IgD-negative memory B cell (primary cell): ENCODE results near the gene COA5. TPM values are rescaled to one million over a fixed set of nuclear protein-coding genes. Genes with fewer than 3 reads are reported as not detected.

Source experiments
- H3K27ac Mint-ChIP-seq, 3 donors: one replicate each; pipeline ENCODE4 v1.8.0; 2020 to 2022; ENCODE audit warnings: mild to moderate bottlenecking in 3 of 3, mixed read lengths in 3 of 3, moderate library complexity in 1 of 3
- H3K27me3 Mint-ChIP-seq: one replicate; pipeline ENCODE4 v1.8.0; 2021; ENCODE audit warnings: mixed read lengths
- H3K36me3 Mint-ChIP-seq: one replicate; pipeline ENCODE4 v1.8.0; 2020; ENCODE audit warnings: mild to moderate bottlenecking, mixed read lengths
- H3K4me1 Mint-ChIP-seq, 3 donors: one replicate each; pipeline ENCODE4 v1.8.0; 2020 to 2022; ENCODE audit warnings: mixed read lengths in 3 of 3, mild to moderate bottlenecking in 1 of 3
- H3K4me3 Mint-ChIP-seq, 4 donors: one replicate each; pipeline ENCODE4 v1.8.0; 2020 to 2022; ENCODE audit warnings: mild to moderate bottlenecking in 4 of 4, mixed read lengths in 4 of 4, moderate library complexity in 3 of 4
- H3K9me3 Mint-ChIP-seq, 3 donors: one replicate each; pipeline ENCODE4 v1.8.0; 2020 to 2021; ENCODE audit warnings: mixed read lengths in 3 of 3, mild to moderate bottlenecking in 1 of 3
- polyA plus RNA-seq: library from polyadenylated mRNA; unstranded; fragments of 300-500 nt; fragmentation: Illumina TruSeq; gene quantifications from one replicate; pipeline ENCODE4 v1.2.3, GENCODE V29; 2021

COA5 gene
- polyA plus RNA-seq, 1 donor from 2014 or later: 34.0 TPM

- Mint-ChIP-seq H3K27me3 (no peaks in the 10 kb centered on the region), H3K4me1 (no peaks in the 10 kb centered on the region), H3K4me3 (no peak overlapping the region), H3K36me3 (peaks cover 2% of the 10 kb centered on the region), H3K9me3 (peaks cover 0 to 4% (median 2%) of the 10 kb centered on the region in 3 donors), H3K27ac (no peak overlapping the region)
These were observed 19.4 kb downstream of the COA5 start for GRCh38 chr2:98588880-98589431.

- no peaks in the 10 kb centered on the region for H3K9me3 Mint-ChIP-seq
- H3K27ac Mint-ChIP-seq: no peak overlapping the region
- no peaks in the 10 kb centered on the region for H3K27me3 Mint-ChIP-seq
- H3K4me3 Mint-ChIP-seq: no peak overlapping the region
- H3K4me1 Mint-ChIP-seq: no peaks in the 10 kb centered on the region
- H3K36me3 Mint-ChIP-seq: no peaks in the 10 kb centered on the region
These were observed 21.7 kb downstream of the COA5 start for GRCh38 chr2:98586551-98587140.

GRCh38 chr2:98585386-98585785 lies 22.9 kb downstream of the COA5 start:
- no peaks in the 10 kb centered on the region for H3K27me3 Mint-ChIP-seq
- no peak overlapping the region for H3K27ac Mint-ChIP-seq

GRCh38 chr2:98583816-98584618 lies 24.3 kb downstream of the COA5 start:
- Mint-ChIP-seq H3K4me1 (peaks cover 0 to 8% (median 6%) of the 10 kb centered on the region in 3 donors), H3K27ac (no peak overlapping the region), H3K27me3 (no peaks in the 10 kb centered on the region), H3K9me3 (no peaks in the 10 kb centered on the region), H3K4me3 (no peak overlapping the region), H3K36me3 (no peaks in the 10 kb centered on the region)

More at GRCh38 chr2:98585386-98585785, 22.9 kb downstream of the COA5 start:
- H3K36me3 Mint-ChIP-seq: no peaks in the 10 kb centered on the region
- peaks cover 0 to 8% (median 6%) of the 10 kb centered on the region in 3 donors for H3K4me1 Mint-ChIP-seq
- H3K9me3 Mint-ChIP-seq: no peaks in the 10 kb centered on the region
- no peak overlapping the region for H3K4me3 Mint-ChIP-seq

GRCh38 chr2:98583276-98583675 lies 25.0 kb downstream of the COA5 start:
- H3K27ac Mint-ChIP-seq: no peak overlapping the region
- H3K4me3 Mint-ChIP-seq: no peak overlapping the region
- H3K27me3 Mint-ChIP-seq: no peaks in the 10 kb centered on the region
- H3K4me1 Mint-ChIP-seq: peaks cover 0 to 8% (median 6%) of the 10 kb centered on the region in 3 donors
- no peaks in the 10 kb centered on the region for H3K9me3 Mint-ChIP-seq
- no peaks in the 10 kb centered on the region for H3K36me3 Mint-ChIP-seq

- Mint-ChIP-seq H3K4me1 (peaks cover 0 to 8% (median 6%) of the 10 kb centered on the region in 3 donors), H3K9me3 (no peaks in the 10 kb centered on the region), H3K27ac (no peak overlapping the region), H3K4me3 (no peak overlapping the region), H3K36me3 (peaks cover 3% of the 10 kb centered on the region), H3K27me3 (no peaks in the 10 kb centered on the region)
These were observed 25.8 kb downstream of the COA5 start for GRCh38 chr2:98582523-98582922.

GRCh38 chr2:98580656-98581284 lies 27.5 kb downstream of the COA5 start:
- Mint-ChIP-seq H3K4me1 (peaks cover 0 to 8% (median 6%) of the 10 kb centered on the region in 3 donors), H3K4me3 (peak overlapping the region in 1 of 4 donors; percentile 60), H3K27me3 (no peaks in the 10 kb centered on the region), H3K36me3 (peaks cover 6% of the 10 kb centered on the region), H3K9me3 (no peaks in the 10 kb centered on the region), H3K27ac (peak overlapping the region in 1 of 3 donors; percentile 92)

- peaks cover 0 to 8% (median 6%) of the 10 kb centered on the region in 3 donors for H3K4me1 Mint-ChIP-seq
- H3K4me3 Mint-ChIP-seq: no peak overlapping the region
- no peaks in the 10 kb centered on the region for H3K9me3 Mint-ChIP-seq
- H3K27ac Mint-ChIP-seq: no peak overlapping the region
- no peaks in the 10 kb centered on the region for H3K27me3 Mint-ChIP-seq
- peaks cover 6% of the 10 kb centered on the region for H3K36me3 Mint-ChIP-seq
These were observed 28.4 kb downstream of the COA5 start for GRCh38 chr2:98579926-98580325.

GRCh38 chr2:98578231-98578630 lies 30.1 kb downstream of the COA5 start:
- H3K27ac Mint-ChIP-seq: no peak overlapping the region
- H3K36me3 Mint-ChIP-seq: peaks cover 6% of the 10 kb centered on the region
- H3K4me3 Mint-ChIP-seq: no peak overlapping the region
- no peaks in the 10 kb centered on the region for H3K27me3 Mint-ChIP-seq
- H3K9me3 Mint-ChIP-seq: no peaks in the 10 kb centered on the region
- peaks cover 0 to 8% (median 6%) of the 10 kb centered on the region in 3 donors for H3K4me1 Mint-ChIP-seq

- Mint-ChIP-seq H3K36me3 (peaks cover 6% of the 10 kb centered on the region), H3K4me1 (peaks cover 0 to 8% (median 6%) of the 10 kb centered on the region in 3 donors), H3K27ac (no peak overlapping the region)
These were observed 31.0 kb downstream of the COA5 start for GRCh38 chr2:98577313-98577712.

GRCh38 chr2:98576666-98577312 lies 31.5 kb downstream of the COA5 start:
- Mint-ChIP-seq H3K9me3 (no peaks in the 10 kb centered on the region), H3K4me3 (peak overlapping the region in 1 of 4 donors; percentile 23), H3K27ac (peak overlapping the region in 1 of 3 donors; percentile 4), H3K4me1 (peaks cover 0 to 8% (median 6%) of the 10 kb centered on the region in 3 donors), H3K27me3 (no peaks in the 10 kb centered on the region), H3K36me3 (peaks cover 6% of the 10 kb centered on the region)

More at GRCh38 chr2:98577313-98577712, 31.0 kb downstream of the COA5 start:
- Mint-ChIP-seq H3K9me3 (no peaks in the 10 kb centered on the region), H3K27me3 (no peaks in the 10 kb centered on the region), H3K4me3 (no peak overlapping the region)

GRCh38 chr2:98573426-98573825 lies 34.9 kb downstream of the COA5 start:
- Mint-ChIP-seq H3K27me3 (no peaks in the 10 kb centered on the region), H3K27ac (no peak overlapping the region)

GRCh38 chr2:98572676-98573075 lies 35.6 kb downstream of the COA5 start:
- Mint-ChIP-seq H3K4me1 (no peaks in the 10 kb centered on the region), H3K4me3 (no peak overlapping the region), H3K9me3 (no peaks in the 10 kb centered on the region), H3K36me3 (peaks cover 5% of the 10 kb centered on the region), H3K27ac (peak overlapping the region in 1 of 3 donors; percentile 78), H3K27me3 (no peaks in the 10 kb centered on the region)

More at GRCh38 chr2:98573426-98573825, 34.9 kb downstream of the COA5 start:
- H3K4me1 Mint-ChIP-seq: no peaks in the 10 kb centered on the region
- H3K9me3 Mint-ChIP-seq: no peaks in the 10 kb centered on the region
- H3K36me3 Mint-ChIP-seq: peaks cover 6% of the 10 kb centered on the region
- no peak overlapping the region for H3K4me3 Mint-ChIP-seq

GRCh38 chr2:98572211-98572610 lies 36.1 kb downstream of the COA5 start:
- H3K4me3 Mint-ChIP-seq: no peak overlapping the region

More at GRCh38 chr2:98572211-98572610, 36.1 kb downstream of the COA5 start:
- Mint-ChIP-seq H3K4me1 (peaks cover 0 to under 1% (median 0%) of the 10 kb centered on the region in 3 donors), H3K27ac (no peak overlapping the region), H3K36me3 (peaks cover under 1% of the 10 kb centered on the region), H3K9me3 (no peaks in the 10 kb centered on the region), H3K27me3 (no peaks in the 10 kb centered on the region)
